CD4-positive, alpha-beta T cell (primary cell): Measurements from ENCODE around the gene TRIM37. TPM values are rescaled to one million over a fixed set of nuclear protein-coding genes. Genes with fewer than 3 reads are reported as not detected.

Experiments used
- ATAC-seq: fragments of 200-7000 bp; cut with Tn5 transposase; one replicate; pipeline ENCODE4 v1.10.0; 2022; ENCODE audit warnings: mild to moderate bottlenecking; ENCODE audit not compliant: poor library complexity
- CTCF ChIA-PET: fragments of 350-600 bp; sonication (Branson Sonifier 250); formaldehyde crosslinking; loops from one replicate; lab custom pipeline; 2021; ENCODE audit warnings: antibody characterized with exemption, inconsistent platforms; lab: Charles Lee
- POLR2A ChIA-PET: fragments of 350-600 bp; sonication (Branson Sonifier 250); formaldehyde crosslinking; loops from one replicate; lab custom pipeline; 2021; ENCODE audit warnings: antibody characterized with exemption, inconsistent platforms; lab: Charles Lee
- DNase-seq, 14 experiments: peaks; one replicate each; pipeline ENCODE4 v3.0.0-alpha.2; 2013 to 2020; ENCODE audit warnings: mixed read lengths in 2 of 14
- H3K27ac ChIP-seq, 2 donors: one replicate each; pipeline versions ENCODE4 v1.5.1 to v1.7.0; 2013; ENCODE audit warnings: low read length in 2 of 2, low read depth in 1 of 2, mild to moderate bottlenecking in 1 of 2
- H3K27me3 ChIP-seq, 2 experiments: 1 replicate in 1 of 2; 2 replicates in 1 of 2; pipeline versions ENCODE4 v1.6.1 to v1.7.0; 2013; ENCODE audit warnings: low read length in 2 of 2, control low read depth in 1 of 2, mild to moderate bottlenecking in 1 of 2, moderate library complexity in 1 of 2; ENCODE audit not compliant: insufficient read depth in 2 of 2, control insufficient read depth in 1 of 2
- H3K36me3 ChIP-seq: one replicate; pipeline ENCODE4 v1.6.1; 2013; ENCODE audit warnings: low read length, control low read depth; ENCODE audit not compliant: insufficient read depth
- H3K4me1 ChIP-seq: one replicate; pipeline ENCODE4 v1.6.1; 2013; ENCODE audit warnings: low read length, control low read depth; ENCODE audit not compliant: insufficient read depth
- H3K4me3 ChIP-seq: one replicate; pipeline ENCODE4 v1.5.1; 2013; ENCODE audit warnings: mild to moderate bottlenecking, low read length, moderate library complexity
- H3K9me3 ChIP-seq, 2 experiments: 1 replicate in 1 of 2; 2 replicates in 1 of 2; pipeline versions ENCODE4 v1.6.1 to v1.7.0; 2013; ENCODE audit warnings: low read length in 2 of 2, mild to moderate bottlenecking in 2 of 2, control low read depth in 1 of 2, moderate library complexity in 1 of 2; ENCODE audit not compliant: control insufficient read depth in 1 of 2, insufficient read depth in 1 of 2
- H3K27ac Mint-ChIP-seq: one replicate; pipeline ENCODE4 v1.8.0; 2020; ENCODE audit warnings: mixed read lengths
- H3K27me3 Mint-ChIP-seq: one replicate; pipeline ENCODE4 v1.8.0; 2021; ENCODE audit warnings: mixed read lengths
- H3K36me3 Mint-ChIP-seq: one replicate; pipeline ENCODE4 v1.8.0; 2021; ENCODE audit warnings: low read depth, mixed read lengths
- H3K4me1 Mint-ChIP-seq: one replicate; pipeline ENCODE4 v1.8.0; 2021; ENCODE audit warnings: low read depth, mixed read lengths
- H3K4me3 Mint-ChIP-seq: one replicate; pipeline ENCODE4 v1.8.0; 2020; ENCODE audit warnings: mild to moderate bottlenecking, mixed read lengths
- H3K9me3 Mint-ChIP-seq: one replicate; pipeline ENCODE4 v1.8.0; 2020; ENCODE audit warnings: mixed read lengths
- intact Hi-C, 2 experiments: fragments of 100-400 bp; cut with DNase I in 1 of 2; cut with micrococcal nuclease in 1 of 2; formaldehyde crosslinking; loops; one replicate each; pipeline versions ENCODE4 v1.15.1 to v1.9.0; 2023 to 2025; cut with DNase I, micrococcal nuclease
- total RNA-seq, 174 experiments: library from RNA in 2 of 174; stranded (reverse) in 2 of 174; gene quantifications; one replicate each; pipeline ENCODE4 v1.2.3 and lab custom pipeline; 2021 to 2026
- TF ChIP-seq, protein P1 (sequence below): fragments of 200-600 bp; IDR thresholded peaks from one replicate; pipeline ENCODE4 v1.8.0; 2022; ENCODE audit warnings: antibody characterized with exemption, mild to moderate bottlenecking

TRIM37 gene
- total RNA-seq, 2 experiments from 2014 or later = 16.8 to 18.0 TPM

DNA sequence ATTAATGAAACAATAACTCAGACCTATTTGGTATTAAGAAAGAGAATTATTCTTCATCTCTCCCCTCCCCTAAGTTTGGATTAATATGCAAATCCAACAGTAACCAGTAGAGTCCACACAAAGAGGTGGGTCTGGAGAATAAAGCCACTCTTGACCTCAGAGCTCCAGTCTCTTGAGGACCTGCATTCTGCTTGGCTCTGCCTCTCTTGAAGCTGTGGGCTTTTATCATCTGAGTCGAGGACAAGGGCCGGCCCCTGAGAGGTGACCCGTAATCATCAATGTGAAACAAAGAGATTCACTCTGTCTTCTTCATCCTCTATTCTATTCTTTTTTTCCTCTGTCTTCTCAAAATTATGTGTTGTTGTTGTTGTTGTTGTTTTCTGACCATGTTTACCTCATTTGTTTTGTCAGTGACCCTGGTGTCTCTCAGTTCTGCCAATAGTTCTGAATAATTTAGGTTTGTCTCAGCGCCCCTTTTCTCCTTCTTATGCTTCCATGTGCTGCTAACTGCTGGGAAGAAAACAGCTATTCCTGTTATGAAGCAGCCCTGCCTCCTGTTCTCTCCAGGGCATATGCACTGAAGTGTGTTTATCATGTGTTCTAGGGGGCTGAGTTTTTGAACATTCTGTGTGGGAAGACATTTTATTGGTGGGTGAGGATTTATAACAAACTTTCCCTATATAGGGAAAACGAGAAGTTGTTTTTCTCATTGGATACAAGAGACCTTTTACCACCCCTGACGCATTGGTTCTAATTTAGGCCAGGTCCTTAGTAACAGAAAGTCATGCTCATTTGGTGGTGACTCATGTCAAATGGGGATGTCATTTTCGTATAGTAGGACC, 135.8 kb downstream of the TRIM37 start:
- no peak overlapping the region for H3K27ac Mint-ChIP-seq
- no peaks in the 10 kb centered on the region for H3K9me3 Mint-ChIP-seq
- ChIA-PET CTCF (interaction anchor here (0.6 kb wide), 1 partner anchor 34 kb away, joined by 3 read pairs; no protein-coding TSS in a partner anchor), POLR2A (no interaction called here)
- ATAC-seq = no peak
- no peaks in the 10 kb centered on the region for H3K4me1 Mint-ChIP-seq
- H3K4me3 Mint-ChIP-seq = no peak overlapping the region
- no peak overlapping the region for H3K4me3 ChIP-seq
- no peaks in the 10 kb centered on the region for H3K9me3 ChIP-seq
- TF ChIP-seq, protein P1, sequence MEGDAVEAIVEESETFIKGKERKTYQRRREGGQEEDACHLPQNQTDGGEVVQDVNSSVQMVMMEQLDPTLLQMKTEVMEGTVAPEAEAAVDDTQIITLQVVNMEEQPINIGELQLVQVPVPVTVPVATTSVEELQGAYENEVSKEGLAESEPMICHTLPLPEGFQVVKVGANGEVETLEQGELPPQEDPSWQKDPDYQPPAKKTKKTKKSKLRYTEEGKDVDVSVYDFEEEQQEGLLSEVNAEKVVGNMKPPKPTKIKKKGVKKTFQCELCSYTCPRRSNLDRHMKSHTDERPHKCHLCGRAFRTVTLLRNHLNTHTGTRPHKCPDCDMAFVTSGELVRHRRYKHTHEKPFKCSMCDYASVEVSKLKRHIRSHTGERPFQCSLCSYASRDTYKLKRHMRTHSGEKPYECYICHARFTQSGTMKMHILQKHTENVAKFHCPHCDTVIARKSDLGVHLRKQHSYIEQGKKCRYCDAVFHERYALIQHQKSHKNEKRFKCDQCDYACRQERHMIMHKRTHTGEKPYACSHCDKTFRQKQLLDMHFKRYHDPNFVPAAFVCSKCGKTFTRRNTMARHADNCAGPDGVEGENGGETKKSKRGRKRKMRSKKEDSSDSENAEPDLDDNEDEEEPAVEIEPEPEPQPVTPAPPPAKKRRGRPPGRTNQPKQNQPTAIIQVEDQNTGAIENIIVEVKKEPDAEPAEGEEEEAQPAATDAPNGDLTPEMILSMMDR = no peak
- no peaks in the 10 kb centered on the region for H3K4me1 ChIP-seq
- H3K36me3 ChIP-seq = no peaks in the 10 kb centered on the region
- DNase-seq = peak in 1 of 14 experiments; percentile 31
- H3K36me3 Mint-ChIP-seq = no peaks in the 10 kb centered on the region
- no peaks in the 10 kb centered on the region for H3K27me3 Mint-ChIP-seq
- H3K27me3 ChIP-seq = no peaks in the 10 kb centered on the region
- H3K27ac ChIP-seq = no peak overlapping the region
- intact Hi-C loops = no loop called here

DNA sequence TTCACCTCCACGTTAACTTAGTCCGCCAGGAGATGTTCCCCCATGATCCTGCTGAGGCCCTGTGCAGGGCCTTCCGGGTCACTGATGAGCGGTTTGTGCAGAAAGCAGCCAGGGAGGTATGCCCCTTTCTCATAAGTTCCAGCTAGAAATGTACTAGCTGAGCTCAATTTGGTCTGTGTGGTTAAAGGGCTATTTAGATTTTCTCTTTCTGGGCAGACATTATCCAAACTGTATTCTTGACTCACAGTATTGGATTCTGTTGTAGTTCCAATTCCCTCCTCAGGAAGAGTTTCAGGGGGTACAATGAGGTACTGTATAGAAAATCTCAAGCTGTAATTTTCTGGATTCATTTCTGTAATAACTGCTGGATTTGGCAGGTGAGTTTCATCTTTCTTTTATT, 137.1 kb downstream of the TRIM37 start:
- H3K27ac Mint-ChIP-seq = no peak overlapping the region
- POLR2A ChIA-PET = no interaction called here
- H3K4me3 ChIP-seq = no peak overlapping the region
- H3K4me1 Mint-ChIP-seq = no peaks in the 10 kb centered on the region
- H3K27me3 Mint-ChIP-seq = no peaks in the 10 kb centered on the region
- no peak overlapping the region for H3K4me3 Mint-ChIP-seq
- intact Hi-C loops = no loop called here
- no peak overlapping the region for H3K27ac ChIP-seq
- DNase-seq (no peak), ATAC-seq (no peak)
- no peaks in the 10 kb centered on the region for H3K4me1 ChIP-seq
- H3K27me3 ChIP-seq = no peaks in the 10 kb centered on the region
- no peaks in the 10 kb centered on the region for H3K9me3 ChIP-seq
- TF ChIP-seq, protein P1 = no peak
- no peaks in the 10 kb centered on the region for H3K36me3 ChIP-seq
- CTCF ChIA-PET = no interaction called here
- H3K9me3 Mint-ChIP-seq = no peaks in the 10 kb centered on the region
- H3K36me3 Mint-ChIP-seq = no peaks in the 10 kb centered on the region

DNA sequence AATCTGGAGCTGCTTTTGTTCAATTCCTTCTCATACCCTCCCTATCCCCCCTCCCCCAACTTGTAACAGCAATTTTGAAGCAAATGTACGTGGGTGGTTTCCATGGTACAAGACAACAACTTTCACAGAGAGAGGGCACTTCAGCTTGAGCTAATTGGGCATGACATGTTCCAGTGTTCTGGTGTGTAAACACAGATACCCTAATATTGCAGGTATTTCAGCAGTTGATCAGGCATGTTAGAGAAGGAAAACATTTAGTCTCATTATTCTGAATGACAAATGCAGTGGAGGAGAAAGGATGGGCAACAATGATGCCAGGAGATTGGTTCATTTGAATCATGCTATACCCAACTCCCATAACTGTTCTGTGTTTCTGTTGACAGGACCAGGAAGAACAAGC, 137.5 kb downstream of the TRIM37 start:
- ChIA-PET POLR2A (no interaction called here), CTCF (no interaction called here)
- H3K4me1 Mint-ChIP-seq = no peaks in the 10 kb centered on the region
- no peaks in the 10 kb centered on the region for H3K36me3 ChIP-seq
- H3K36me3 Mint-ChIP-seq = no peaks in the 10 kb centered on the region
- H3K27me3 ChIP-seq = no peaks in the 10 kb centered on the region
- no peak overlapping the region for H3K4me3 ChIP-seq
- no peaks in the 10 kb centered on the region for H3K27me3 Mint-ChIP-seq
- intact Hi-C loops = no loop called here
- ATAC-seq (no peak), DNase-seq (no peak)
- no peak overlapping the region for H3K4me3 Mint-ChIP-seq
- TF ChIP-seq, protein P1 = no peak
- no peak overlapping the region for H3K27ac Mint-ChIP-seq
- H3K9me3 ChIP-seq = no peaks in the 10 kb centered on the region
- no peak overlapping the region for H3K27ac ChIP-seq
- no peaks in the 10 kb centered on the region for H3K9me3 Mint-ChIP-seq
- no peaks in the 10 kb centered on the region for H3K4me1 ChIP-seq
